HFF-Myc (cell line): Measurements from ENCODE around the gene ARSB.

ENCODE experiments used
- DNase-seq: peaks from one replicate; pipeline ENCODE4 v3.0.0-alpha.2; 2011; ENCODE audit warnings: low read depth; ENCODE audit errors: extremely low read depth
- H3K4me3 ChIP-seq: replicated peaks from 2 replicates; pipeline ENCODE4 v1.5.1; 2011; ENCODE audit warnings: low read depth, mild to moderate bottlenecking, control low read depth, low read length
- TF ChIP-seq, protein P1 (sequence below): IDR thresholded peaks from 2 replicates; pipeline ENCODE4 v1.5.1; 2012; ENCODE audit warnings: mild to moderate bottlenecking, low read depth, low read length, control low read depth; ENCODE audit errors: missing control alignments

The ARSB gene

DNA sequence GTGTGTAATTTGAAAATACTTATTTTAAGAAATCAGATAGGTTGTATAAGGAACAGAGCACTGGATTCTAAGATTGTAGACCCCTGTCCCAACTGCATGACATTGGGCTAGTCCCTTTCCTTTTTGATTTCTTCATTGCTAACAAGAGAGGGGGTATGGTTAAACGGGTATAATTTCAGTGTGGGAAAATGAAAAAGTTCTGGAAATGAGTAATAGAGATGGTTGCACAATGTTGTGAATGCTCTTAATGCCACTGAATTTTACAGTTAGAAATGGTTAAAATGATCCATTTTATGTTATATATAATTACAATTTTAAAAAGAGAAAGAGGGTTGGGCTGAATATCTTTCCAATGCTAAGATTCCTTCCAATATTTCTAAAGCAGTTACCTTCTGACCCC lies 233.2 kb downstream of the ARSB start:
- no peak overlapping the region for H3K4me3 ChIP-seq
- TF ChIP-seq, protein P1, sequence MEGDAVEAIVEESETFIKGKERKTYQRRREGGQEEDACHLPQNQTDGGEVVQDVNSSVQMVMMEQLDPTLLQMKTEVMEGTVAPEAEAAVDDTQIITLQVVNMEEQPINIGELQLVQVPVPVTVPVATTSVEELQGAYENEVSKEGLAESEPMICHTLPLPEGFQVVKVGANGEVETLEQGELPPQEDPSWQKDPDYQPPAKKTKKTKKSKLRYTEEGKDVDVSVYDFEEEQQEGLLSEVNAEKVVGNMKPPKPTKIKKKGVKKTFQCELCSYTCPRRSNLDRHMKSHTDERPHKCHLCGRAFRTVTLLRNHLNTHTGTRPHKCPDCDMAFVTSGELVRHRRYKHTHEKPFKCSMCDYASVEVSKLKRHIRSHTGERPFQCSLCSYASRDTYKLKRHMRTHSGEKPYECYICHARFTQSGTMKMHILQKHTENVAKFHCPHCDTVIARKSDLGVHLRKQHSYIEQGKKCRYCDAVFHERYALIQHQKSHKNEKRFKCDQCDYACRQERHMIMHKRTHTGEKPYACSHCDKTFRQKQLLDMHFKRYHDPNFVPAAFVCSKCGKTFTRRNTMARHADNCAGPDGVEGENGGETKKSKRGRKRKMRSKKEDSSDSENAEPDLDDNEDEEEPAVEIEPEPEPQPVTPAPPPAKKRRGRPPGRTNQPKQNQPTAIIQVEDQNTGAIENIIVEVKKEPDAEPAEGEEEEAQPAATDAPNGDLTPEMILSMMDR, result no peak
- no peak for DNase-seq

DNA sequence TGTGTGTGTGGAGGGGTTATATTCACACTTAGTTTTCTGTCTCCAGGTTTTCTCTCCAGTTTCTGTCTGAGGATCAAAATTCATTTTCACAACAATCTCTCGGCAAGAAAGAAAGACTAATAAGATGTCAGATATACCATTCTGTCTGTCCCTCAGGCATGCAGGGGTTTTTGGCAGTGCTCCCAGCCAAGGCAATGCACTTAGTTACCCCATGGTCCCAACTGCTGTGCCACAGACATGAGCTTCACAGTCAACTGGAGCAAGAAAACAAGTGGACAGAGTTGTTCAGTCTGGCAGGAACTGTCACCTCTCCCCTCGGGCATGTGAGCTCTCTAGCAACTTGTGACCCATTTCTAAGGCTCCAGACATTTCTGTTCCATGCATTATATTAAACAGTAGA lies 234.8 kb downstream of the ARSB start:
- no peak for DNase-seq
- H3K4me3 ChIP-seq, result no peak overlapping the region
- TF ChIP-seq, protein P1, result no peak

DNA sequence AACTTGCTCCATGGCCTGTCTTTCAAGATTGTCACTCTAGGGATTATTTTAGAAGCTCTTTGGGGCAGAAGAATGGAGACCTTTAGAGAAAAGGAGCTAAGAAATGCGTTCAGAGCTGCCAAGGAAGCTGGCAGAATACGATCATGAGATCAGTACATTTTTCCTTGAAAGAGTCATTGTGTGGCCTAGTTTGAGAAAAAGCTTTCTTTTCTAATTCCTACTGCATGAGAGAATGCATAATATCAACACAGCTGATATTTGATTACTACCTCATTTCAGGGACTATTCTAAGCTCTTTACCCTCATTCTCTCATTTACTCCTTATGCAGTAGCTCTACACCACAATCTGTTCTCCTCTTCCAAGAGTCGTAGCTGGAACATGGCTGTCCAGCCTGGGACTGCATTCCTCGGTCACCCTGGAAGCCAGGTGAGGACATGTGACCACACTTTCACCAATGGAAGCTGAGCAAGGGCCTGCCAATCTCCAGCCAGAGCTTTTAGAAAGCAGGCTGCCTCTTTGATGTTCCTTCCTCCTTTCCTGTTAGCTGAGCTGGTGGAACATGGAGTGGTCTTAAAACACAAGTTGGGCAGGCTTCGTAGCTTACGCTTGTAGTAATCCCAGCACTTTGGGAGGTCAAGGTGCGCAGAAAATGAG lies 237.3 kb downstream of the ARSB start:
- TF ChIP-seq, protein P1, result no peak
- no peak for DNase-seq
- H3K4me3 ChIP-seq, result no peak overlapping the region

DNA sequence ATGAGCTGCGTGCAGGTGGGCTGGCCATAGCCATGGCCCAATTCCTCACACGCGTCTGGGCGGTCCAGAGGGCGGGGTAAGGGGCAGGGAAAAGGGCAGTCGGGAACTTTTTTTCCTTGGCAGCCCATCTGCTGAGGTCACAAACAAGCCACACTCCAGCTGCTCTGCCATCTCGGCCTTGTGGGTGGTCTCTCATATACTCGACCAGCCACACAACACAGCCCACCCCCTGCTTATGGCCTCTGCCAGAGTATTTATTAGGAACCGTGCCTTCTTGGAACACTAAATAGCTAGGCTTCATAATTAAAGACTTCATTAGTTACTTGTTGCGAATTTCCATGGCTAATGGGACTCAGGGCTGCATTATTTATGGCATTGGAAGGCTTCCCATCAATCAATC lies 238.1 kb downstream of the ARSB start:
- no peak for DNase-seq
- no peak overlapping the region for H3K4me3 ChIP-seq
- TF ChIP-seq, protein P1, result no peak

DNA sequence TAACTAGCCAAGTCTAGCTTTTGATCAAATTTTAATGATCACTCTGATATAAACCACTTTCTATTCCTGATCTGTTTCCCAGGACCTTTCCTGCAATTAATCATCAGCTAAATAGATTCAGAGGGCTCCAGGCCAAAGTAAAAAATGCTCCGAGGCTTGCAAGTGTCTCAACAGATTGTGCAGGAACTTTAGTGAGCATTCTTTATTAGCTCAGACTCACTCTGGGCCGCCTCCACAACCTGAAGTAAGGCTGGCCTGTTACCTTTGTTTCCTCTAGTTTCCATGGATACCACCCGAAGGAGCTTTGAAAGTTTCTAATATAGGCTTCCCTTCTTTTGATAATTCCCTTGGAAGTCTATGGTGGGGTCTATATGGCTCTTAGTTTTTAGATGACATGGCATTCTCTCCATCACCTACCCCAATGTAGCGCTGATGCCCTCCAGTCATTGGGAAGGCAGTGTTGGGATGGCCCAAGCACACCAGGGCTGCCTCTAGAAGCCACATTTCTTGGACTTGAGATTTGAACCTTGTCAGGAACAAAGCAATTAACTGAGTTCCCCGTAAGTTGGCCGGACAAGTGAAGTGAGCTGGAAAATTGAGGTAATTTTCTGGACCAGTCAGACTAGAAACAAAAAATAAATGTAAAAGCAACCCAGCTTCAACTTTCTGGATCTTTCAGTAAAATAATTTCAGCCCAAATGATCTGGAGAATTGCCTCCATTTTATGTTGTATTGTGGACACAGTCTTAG lies 238.9 kb downstream of the ARSB start:
- no peak overlapping the region for H3K4me3 ChIP-seq
- no peak for DNase-seq
- TF ChIP-seq, protein P1, result no peak

DNA sequence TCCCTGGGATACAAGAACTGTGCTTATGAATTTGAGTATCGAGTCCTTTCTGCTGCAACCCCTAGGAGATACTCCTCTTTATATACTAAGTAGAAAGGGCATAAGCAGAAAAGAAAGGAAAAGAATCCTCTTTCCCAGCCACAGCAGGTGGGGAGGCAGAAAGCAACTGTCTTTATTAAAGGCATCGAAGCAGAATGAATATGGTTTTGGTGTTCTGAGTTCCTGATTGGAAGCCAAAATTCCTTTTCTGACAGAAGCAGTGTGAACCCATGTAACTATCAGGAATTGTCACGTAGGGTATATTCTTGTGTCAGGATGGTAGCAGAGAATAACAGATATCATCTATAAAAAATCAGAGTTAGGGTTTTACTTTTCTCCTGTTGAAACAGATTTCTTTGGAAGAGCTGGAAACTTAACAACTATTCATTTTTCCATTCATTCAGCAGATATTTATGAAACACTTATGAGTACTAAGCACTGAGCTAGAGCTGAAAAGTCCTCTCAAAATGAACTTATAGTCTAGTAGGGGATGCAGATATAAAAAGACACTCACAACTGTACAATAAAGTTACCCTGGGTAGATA lies 240.1 kb downstream of the ARSB start:
- no peak for DNase-seq

More for the DNA sequence above, 240.1 kb downstream of the ARSB start:
- TF ChIP-seq, protein P1, result no peak
- no peak overlapping the region for H3K4me3 ChIP-seq
